Small intestine (tissue), 7 donors: ENCODE measurements around the gene CADPS2. TPM values are rescaled to one million over a fixed set of nuclear protein-coding genes. Genes with fewer than 3 reads are reported as not detected.

Source experiments
- DNase-seq, 2 donors: peaks; one replicate each; pipeline versions ENCODE4 v3.0.0 to v3.0.0-alpha.2; 2013
- FAIRE-seq: peaks from 2 replicates; lab custom pipeline; 2012; peaks lifted over from hg19 to GRCh38; lab: Jason Lieb, UNC
- H3K27ac ChIP-seq, 3 donors: one replicate each; pipeline ENCODE4 v1.5.1; 2013; ENCODE audit warnings: low read length in 2 of 3, mild to moderate bottlenecking in 2 of 3, control low read depth in 1 of 3, inconsistent platforms in 1 of 3, low read depth in 1 of 3, moderate library complexity in 1 of 3
- H3K27me3 ChIP-seq, 3 donors: one replicate each; pipeline ENCODE4 v1.6.1; 2013; ENCODE audit warnings: low read length in 3 of 3, inconsistent platforms in 1 of 3; ENCODE audit not compliant: control insufficient read depth in 3 of 3, insufficient read depth in 3 of 3
- H3K36me3 ChIP-seq, 3 donors: one replicate each; pipeline ENCODE4 v1.6.1; 2013; ENCODE audit warnings: low read length in 3 of 3, inconsistent platforms in 1 of 3, low read depth in 1 of 3, mild to moderate bottlenecking in 1 of 3, moderate library complexity in 1 of 3; ENCODE audit not compliant: control insufficient read depth in 3 of 3, insufficient read depth in 2 of 3
- H3K4me1 ChIP-seq, 3 donors: one replicate each; pipeline ENCODE4 v1.6.1; 2013; ENCODE audit warnings: low read length in 2 of 3, inconsistent platforms in 1 of 3, low read depth in 1 of 3, mild to moderate bottlenecking in 1 of 3, moderate library complexity in 1 of 3; ENCODE audit not compliant: control insufficient read depth in 3 of 3, insufficient read depth in 2 of 3
- H3K4me3 ChIP-seq, 3 donors: one replicate each; pipeline ENCODE4 v1.5.1; 2013; ENCODE audit warnings: low read length in 3 of 3, control low read depth in 1 of 3, inconsistent platforms in 1 of 3, low read depth in 1 of 3, mild to moderate bottlenecking in 1 of 3, moderate library complexity in 1 of 3
- H3K9me3 ChIP-seq, 2 donors: one replicate each; pipeline ENCODE4 v1.6.1; 2013; ENCODE audit warnings: low read depth in 1 of 2, low read length in 1 of 2; ENCODE audit not compliant: control insufficient read depth in 2 of 2, insufficient read depth in 1 of 2
- WGBS, 3 donors: extraction: QIAGEN DNeasy Blood & Tissue Kit; methylation state at CpG; one replicate each; pipeline ENCODE4 v1.1.7; 2013; 5-methylcytosine and 5-hydroxymethylcytosine counted together
- polyA plus RNA-seq, 4 donors: library from polyadenylated mRNA; stranded (reverse) in 3 of 4; unstranded in 1 of 4; fragments of 200-250 nt in 3 of 4; fragments of 120-200 nt in 1 of 4; gene quantifications; one replicate each; pipeline versions ENCODE4 v1.2.1 to v1.2.3, GENCODE V29; 2013
- donor health status: healthy with polysubstance abuse.
- donor health status: control.
- donor health status: control.
- donor health status: Bipolar disorder and iron deficiency.
- donor health status: healthy.

CADPS2 gene
- polyA plus RNA-seq, 4 donors = 11.3 to 26.6 (median 14.8) TPM

DNA sequence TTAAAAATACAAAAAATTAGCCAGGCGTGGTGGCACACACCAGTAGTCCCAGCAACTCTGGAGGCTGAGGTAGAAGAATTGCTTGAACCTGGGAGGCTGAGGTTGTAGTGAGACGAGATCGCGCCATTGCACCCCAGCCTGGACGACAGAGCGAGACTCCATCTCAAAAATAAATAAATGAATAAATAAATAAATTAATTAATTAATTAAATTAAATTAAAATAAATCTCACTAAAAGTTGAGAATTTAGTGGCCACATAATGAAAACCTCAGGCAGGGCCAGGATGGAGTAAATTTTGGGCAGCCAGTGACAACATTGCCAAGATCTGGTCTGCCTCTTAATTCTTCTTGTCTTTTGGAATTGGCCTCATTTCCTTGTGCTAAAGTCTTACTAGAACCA, 394.3 kb downstream of the CADPS2 start:
- Histone ChIP-seq H3K4me3 (no peak overlapping the region), H3K36me3 (no peaks in the 10 kb centered on the region), H3K27ac (no peak overlapping the region), H3K27me3 (no peaks in the 10 kb centered on the region), H3K4me1 (no peaks in the 10 kb centered on the region), H3K9me3 (no peaks in the 10 kb centered on the region)
- FAIRE-seq (no peak), DNase-seq (no peak)
- 89 to 97% (median 97%) methylated on average over 6 of the region's 6 CpGs for WGBS, 3 donors

DNA sequence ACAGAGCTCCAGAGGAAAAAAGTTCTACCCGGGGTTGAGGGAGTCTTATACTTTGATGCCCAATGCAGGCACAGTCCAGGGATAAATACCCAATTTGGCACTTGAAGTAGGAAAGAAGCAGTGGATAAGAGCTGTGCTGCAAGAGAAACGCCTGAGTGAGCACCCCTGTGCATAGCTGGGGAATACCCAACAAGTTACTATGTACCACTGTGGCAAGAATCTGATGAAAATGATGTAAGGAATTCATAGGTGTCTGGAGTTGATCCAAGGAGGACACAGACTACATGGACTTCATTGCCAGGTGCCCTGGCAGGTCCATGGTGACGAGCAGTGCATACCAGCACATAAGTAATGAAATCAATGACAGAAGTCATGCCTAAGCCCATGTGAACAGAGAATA, 398.0 kb downstream of the CADPS2 start:
- no peak for FAIRE-seq

DNA sequence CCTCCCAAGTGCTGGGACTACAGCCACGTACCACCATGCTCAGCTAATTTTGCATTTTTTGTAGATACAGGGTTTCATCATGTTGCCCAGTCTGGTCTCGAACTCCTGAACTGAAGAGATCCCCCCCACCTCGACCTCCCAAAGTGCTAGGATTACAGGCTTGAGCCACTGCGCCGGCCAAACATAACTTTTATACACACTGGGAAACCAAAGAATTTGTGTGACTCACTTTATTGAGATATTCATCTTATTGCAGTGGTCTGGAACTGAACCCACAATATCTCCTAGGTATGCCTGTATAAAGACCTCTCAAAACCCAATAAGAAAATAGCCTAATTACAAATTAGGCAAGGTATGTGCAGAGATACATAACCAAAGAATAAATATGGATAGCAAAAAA, 399.1 kb downstream of the CADPS2 start:
- no peaks in the 10 kb centered on the region for H3K27me3 ChIP-seq
- WGBS, 3 donors = 86 to 96% (median 88%) methylated on average over 5 of the region's 5 CpGs
- no peaks in the 10 kb centered on the region for H3K4me1 ChIP-seq
- no peak overlapping the region for H3K27ac ChIP-seq
- DNase-seq = no peak
- no peaks in the 10 kb centered on the region for H3K36me3 ChIP-seq
- no peaks in the 10 kb centered on the region for H3K9me3 ChIP-seq
- no peak for FAIRE-seq
- H3K4me3 ChIP-seq = no peak overlapping the region

More for the DNA sequence above, 398.0 kb downstream of the CADPS2 start:
- no peak overlapping the region for H3K4me3 ChIP-seq
- 79 to 88% (median 87%) methylated on average over 3 of the region's 3 CpGs for WGBS, 3 donors
- no peaks in the 10 kb centered on the region for H3K4me1 ChIP-seq
- DNase-seq = no peak
- H3K27me3 ChIP-seq = no peaks in the 10 kb centered on the region
- no peaks in the 10 kb centered on the region for H3K9me3 ChIP-seq
- no peaks in the 10 kb centered on the region for H3K36me3 ChIP-seq
- no peak overlapping the region for H3K27ac ChIP-seq

DNA sequence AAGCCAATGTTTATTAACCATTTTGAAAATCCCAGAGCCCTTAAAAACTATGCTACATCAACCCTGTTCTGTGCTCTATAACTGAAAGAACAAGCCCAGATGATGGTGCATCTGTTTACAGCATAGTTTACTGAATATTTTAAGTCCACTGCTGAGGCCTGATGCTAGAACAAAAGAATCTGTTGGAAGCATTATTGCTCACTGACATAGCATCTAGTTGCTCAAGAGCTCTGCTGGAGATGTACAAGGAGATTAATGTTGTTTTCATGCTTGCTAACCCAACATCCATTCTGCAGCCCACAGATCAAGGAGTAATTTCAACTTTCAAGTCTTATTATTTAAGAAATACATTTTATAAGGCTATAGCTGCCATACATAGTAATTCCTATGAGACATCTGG, 400.4 kb downstream of the CADPS2 start:
- Histone ChIP-seq H3K27ac (no peak overlapping the region), H3K36me3 (no peaks in the 10 kb centered on the region), H3K9me3 (no peaks in the 10 kb centered on the region), H3K27me3 (no peaks in the 10 kb centered on the region), H3K4me3 (no peak overlapping the region), H3K4me1 (no peaks in the 10 kb centered on the region)
- DNase-seq = no peak
- no peak for FAIRE-seq

DNA sequence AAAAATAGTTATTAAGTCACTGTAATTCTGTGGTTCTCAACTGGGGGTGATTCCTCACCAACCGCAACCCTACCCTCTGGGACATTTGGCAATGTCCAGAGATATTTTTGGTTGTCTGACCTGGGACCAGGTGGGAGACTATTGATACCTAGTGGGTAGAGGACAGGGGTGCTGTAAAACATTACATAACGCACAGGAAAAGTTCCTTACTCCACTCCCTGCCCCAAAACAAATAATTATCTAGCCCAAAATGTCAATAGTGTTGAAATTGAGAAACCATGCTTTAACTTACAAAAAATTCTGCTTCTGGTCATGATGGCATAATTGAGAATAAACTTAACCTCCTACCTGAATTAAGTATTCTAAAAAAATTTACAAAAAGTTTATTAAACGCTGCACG, 404.0 kb downstream of the CADPS2 start:
- Histone ChIP-seq H3K9me3 (no peaks in the 10 kb centered on the region), H3K4me3 (no peak overlapping the region), H3K27ac (no peak overlapping the region), H3K27me3 (no peaks in the 10 kb centered on the region), H3K4me1 (no peaks in the 10 kb centered on the region), H3K36me3 (no peaks in the 10 kb centered on the region)
- FAIRE-seq (no peak), DNase-seq (no peak)
- WGBS, 3 donors = 91 to 96% (median 92%) methylated on average over 4 of the region's 4 CpGs

DNA sequence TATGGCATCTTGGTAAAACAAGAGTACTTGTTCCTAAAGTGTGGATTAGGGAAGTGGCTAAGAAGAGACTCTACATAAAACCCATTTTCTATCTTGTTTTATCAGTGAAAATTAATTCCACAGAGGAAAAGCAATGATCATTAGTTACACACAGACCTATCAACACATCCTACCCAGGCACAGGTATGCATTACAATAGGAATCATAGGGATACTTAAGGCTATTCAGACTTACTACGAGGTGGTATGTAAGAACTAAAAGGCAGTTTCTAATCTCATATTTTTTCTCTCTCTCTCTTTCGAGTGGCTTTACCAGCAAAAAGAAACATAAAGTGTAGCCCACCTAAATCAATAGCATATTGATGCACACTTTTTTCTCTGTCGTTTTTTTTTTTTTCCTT, 415.4 kb downstream of the CADPS2 start:
- 70 to 83% (median 78%) methylated on average over 3 of the region's 3 CpGs for WGBS, 3 donors
- Histone ChIP-seq H3K4me3 (no peak overlapping the region), H3K36me3 (no peaks in the 10 kb centered on the region), H3K27me3 (no peaks in the 10 kb centered on the region), H3K9me3 (no peaks in the 10 kb centered on the region), H3K4me1 (no peaks in the 10 kb centered on the region), H3K27ac (no peak overlapping the region)
- DNase-seq = no peak
- no peak for FAIRE-seq

DNA sequence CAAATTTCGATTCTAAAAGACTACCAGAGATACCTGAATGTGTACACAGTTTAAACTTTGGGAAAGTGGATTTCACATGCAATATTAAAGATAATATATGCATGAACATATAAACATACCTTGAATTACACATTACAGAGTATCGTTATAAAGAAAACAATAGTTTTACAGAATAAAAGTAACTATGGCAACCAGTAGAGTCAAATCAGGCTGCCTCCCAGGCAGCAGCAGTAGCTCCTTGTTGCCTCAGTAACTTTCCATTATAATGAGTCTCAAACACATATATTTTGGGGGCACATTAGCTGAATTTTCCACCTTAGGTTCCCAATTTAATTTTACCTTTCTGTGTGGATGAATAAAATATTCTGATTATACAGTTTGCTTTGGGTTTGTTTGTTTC, 417.3 kb downstream of the CADPS2 start:
- Histone ChIP-seq H3K36me3 (no peaks in the 10 kb centered on the region), H3K27me3 (no peaks in the 10 kb centered on the region), H3K4me3 (no peak overlapping the region), H3K9me3 (no peaks in the 10 kb centered on the region), H3K4me1 (no peaks in the 10 kb centered on the region), H3K27ac (no peak overlapping the region)
- no peak for DNase-seq
- no peak for FAIRE-seq
- 63 to 74% (median 65%) methylated on average over 2 of the region's 2 CpGs for WGBS, 3 donors

DNA sequence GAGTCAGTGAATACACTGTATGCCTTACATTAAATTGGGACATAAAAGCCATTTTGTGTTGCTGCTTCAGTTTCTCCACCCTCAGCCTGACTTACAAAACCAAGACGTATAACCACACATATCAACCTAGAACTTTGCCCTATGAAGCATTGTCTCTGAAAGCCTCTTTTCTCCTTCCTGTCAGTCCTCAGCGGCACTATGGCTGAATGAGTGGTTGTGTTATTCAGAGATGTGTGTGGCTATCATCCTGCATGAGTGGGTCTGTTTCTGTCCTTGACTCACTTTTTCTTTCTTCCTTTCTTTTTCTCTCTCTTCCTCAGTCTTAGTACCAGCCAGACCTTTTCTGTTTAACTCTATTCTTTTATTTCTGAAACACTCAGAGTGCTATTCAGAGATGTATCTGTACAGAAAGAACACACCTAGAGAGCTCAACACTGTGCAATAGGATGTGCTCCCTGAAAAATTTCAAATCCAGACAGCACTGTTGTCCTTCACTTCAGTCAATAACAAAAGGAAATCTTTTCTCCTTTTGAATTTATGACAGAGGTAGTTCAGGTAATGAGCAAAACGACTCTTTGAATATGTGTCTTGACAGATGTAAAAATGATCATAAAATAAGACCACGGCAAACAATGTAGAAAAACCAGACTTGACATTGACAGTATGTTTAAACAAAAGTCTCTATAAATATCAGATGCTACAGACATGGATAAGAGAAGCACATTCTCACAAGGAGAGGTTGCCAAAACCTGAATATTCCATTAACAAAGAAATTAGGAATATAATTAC, 418.4 kb downstream of the CADPS2 start:
- Histone ChIP-seq H3K4me3 (no peak overlapping the region), H3K4me1 (no peaks in the 10 kb centered on the region), H3K36me3 (no peaks in the 10 kb centered on the region), H3K9me3 (no peaks in the 10 kb centered on the region), H3K27ac (no peak overlapping the region), H3K27me3 (no peaks in the 10 kb centered on the region)
- WGBS, 3 donors = 56 to 64% (median 57%) methylated on average over 4 of the region's 4 CpGs
- DNase-seq = peak in 1 of 2 donors; percentile 8
- no peak for FAIRE-seq

DNA sequence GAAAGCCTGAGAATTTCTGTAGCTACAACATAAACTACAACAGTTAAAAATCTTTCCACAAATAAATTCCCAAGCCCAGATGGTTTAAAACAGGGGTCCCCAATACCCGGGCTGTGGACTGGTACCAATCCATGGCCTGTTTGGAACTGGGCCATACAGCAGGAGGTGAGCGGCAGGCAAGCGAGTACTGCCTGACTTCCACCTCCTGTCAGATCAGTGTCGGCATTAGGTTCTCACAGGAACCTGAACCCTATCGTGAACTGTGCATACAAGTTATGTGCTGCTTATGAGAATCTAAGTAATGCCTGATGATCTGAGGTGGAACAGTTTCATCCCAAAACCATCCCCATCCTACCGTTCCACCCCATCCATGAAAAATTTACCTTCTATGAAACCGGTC, 421.0 kb downstream of the CADPS2 start:
- Histone ChIP-seq H3K27me3 (no peaks in the 10 kb centered on the region), H3K4me1 (no peaks in the 10 kb centered on the region), H3K9me3 (no peaks in the 10 kb centered on the region), H3K36me3 (no peaks in the 10 kb centered on the region), H3K4me3 (no peak overlapping the region), H3K27ac (no peak overlapping the region)
- FAIRE-seq (no peak), DNase-seq (no peak)
- 93 to 97% (median 95%) methylated on average over 7 of the region's 7 CpGs for WGBS, 3 donors
